HepG2 (cell line): ENCODE measurements around the gene SMAD3. TPM values are rescaled to one million over a fixed set of nuclear protein-coding genes. Genes with fewer than 3 reads are reported as not detected.

ENCODE experiments used
- ATAC-seq: fragments of 200-7000 bp; cut with Tn5 transposase; 3 replicates; pipeline ENCODE4 v1.9.1; 2020; ENCODE audit warnings: mild to moderate bottlenecking, moderate library complexity
- BruUV-seq: library from RNA; stranded (reverse); fragments of 400-500 nt; replicated peaks from 2 replicates; lab custom pipeline; 2021; lab: Mats Ljungman, UMichigan
- CTCF ChIA-PET: fragments of 300-600 bp; formaldehyde crosslinking; extraction: SDS; loops from one replicate; lab custom pipeline; 2021; ENCODE audit warnings: low total read pairs, inconsistent platforms, low intra/inter-chr PET ratio; lab: Yijun Ruan, JAX
- POLR2A ChIA-PET: fragments of 350-600 bp; sonication (Branson Sonifier 250); formaldehyde crosslinking; loops from one replicate; lab custom pipeline; 2020; ENCODE audit warnings: antibody characterized with exemption, inconsistent platforms; lab: Yijun Ruan, JAX
- DNase-seq: peaks from one replicate; pipeline ENCODE4 v3.0.0-alpha.2; 2015; ENCODE audit warnings: low spot score
- FAIRE-seq: peaks from 3 replicates; lab custom pipeline; 2011; peaks lifted over from hg19 to GRCh38; lab: Jason Lieb, UNC
- H2AFZ ChIP-seq: one replicate; pipeline ENCODE4 v1.6.1; 2011; ENCODE audit warnings: low read length, inconsistent platforms
- H3K27ac ChIP-seq: fragments of 300-600 bp; 3 replicates; pipeline ENCODE4 v1.8.0; 2011; ENCODE audit warnings: mixed run types, mild to moderate bottlenecking, mixed read lengths, low read length, inconsistent platforms; ENCODE audit not compliant: insufficient read depth; ENCODE audit errors: extremely low read length
- H3K27me3 ChIP-seq, 2 experiments: fragments of 200-600 bp in 1 of 2; 2 replicates in 1 of 2; 3 replicates in 1 of 2; pipeline versions ENCODE4 v1.6.0 to v1.8.0; 2011; ENCODE audit warnings: low read length in 2 of 2, mild to moderate bottlenecking in 2 of 2, moderate library complexity in 2 of 2, inconsistent platforms in 1 of 2; ENCODE audit not compliant: insufficient read depth in 2 of 2, control insufficient read depth in 1 of 2
- H3K36me3 ChIP-seq, 2 experiments: fragments of 200-600 bp in 1 of 2; replicated peaks in 1 of 2; 2 replicates in 1 of 2; 3 replicates in 1 of 2; pipeline versions ENCODE4 v1.5.1 to v1.8.0; 2011; ENCODE audit warnings: low read length in 2 of 2, inconsistent platforms in 1 of 2; ENCODE audit not compliant: insufficient read depth in 2 of 2, control insufficient read depth in 1 of 2
- H3K4me1 ChIP-seq: 2 replicates; pipeline ENCODE4 v1.5.1; 2012; ENCODE audit warnings: low read length, inconsistent platforms; ENCODE audit not compliant: insufficient read depth
- H3K4me2 ChIP-seq: 2 replicates; pipeline ENCODE4 v1.6.0; 2011; ENCODE audit warnings: low read depth, low read length, inconsistent platforms
- H3K4me3 ChIP-seq, 3 experiments: fragments of 200-600 bp in 1 of 3; sonication (generic), shearing (Covaris generic) in 1 of 3; replicated peaks in 1 of 3; 2 replicates each; pipeline ENCODE4 v1.5.1; 2011 to 2016; ENCODE audit warnings: low read length in 3 of 3, inconsistent platforms in 2 of 3, low read depth in 2 of 3, mild to moderate bottlenecking in 2 of 3, control low read depth in 1 of 3, mixed read lengths in 1 of 3; ENCODE audit not compliant: insufficient read depth in 1 of 3
- H3K79me2 ChIP-seq: one replicate; pipeline ENCODE4 v1.6.1; 2011; ENCODE audit warnings: low read length, inconsistent platforms; ENCODE audit not compliant: insufficient read depth
- H3K9ac ChIP-seq: 2 replicates; pipeline ENCODE4 v1.6.0; 2011; ENCODE audit warnings: mild to moderate bottlenecking, low read depth, low read length, inconsistent platforms; ENCODE audit not compliant: insufficient read depth
- H3K9me3 ChIP-seq: 2 replicates; pipeline ENCODE4 v1.5.1; 2012; ENCODE audit warnings: mild to moderate bottlenecking, low read length
- H4K20me1 ChIP-seq: 2 replicates; pipeline ENCODE4 v1.6.0; 2011; ENCODE audit warnings: inconsistent platforms, mild to moderate bottlenecking, low read length, moderate library complexity; ENCODE audit not compliant: insufficient read depth
- AHDC1 ChIP-seq: sonication (generic); formaldehyde crosslinking; IDR thresholded peaks from 2 replicates; pipeline ENCODE4 v1.5.1; 2020; ENCODE audit warnings: mild to moderate bottlenecking, missing genetic modification reagents, borderline replicate concordance
- CBX2 ChIP-seq, 2 experiments: fragments of 200-600 bp in 1 of 2; sonication (generic); formaldehyde crosslinking in 1 of 2; IDR thresholded peaks; 2 replicates each; pipeline versions ENCODE4 v1.7.0 to v1.8.1; 2018 to 2022; ENCODE audit warnings: low read depth in 2 of 2, low read length in 1 of 2, mild to moderate bottlenecking in 1 of 2, missing genetic modification reagents in 1 of 2
- HIVEP1 ChIP-seq: sonication (generic); formaldehyde crosslinking; IDR thresholded peaks from 2 replicates; pipeline ENCODE4 v1.4.0; 2020; ENCODE audit warnings: mild to moderate bottlenecking, missing genetic modification reagents
- HNF4A ChIP-seq: sonication (generic); formaldehyde crosslinking; IDR thresholded peaks from 2 replicates; pipeline ENCODE4 v1.4.0; 2020; ENCODE audit warnings: missing genetic modification reagents
- KLF16 ChIP-seq, 2 experiments: sonication (generic) in 1 of 2; formaldehyde crosslinking in 1 of 2; IDR thresholded peaks; 2 replicates each; pipeline versions ENCODE4 v1.6.1 to v1.8.0; 2016 to 2023; ENCODE audit warnings: missing genetic modification reagents in 2 of 2, missing compliant biosample characterization in 1 of 2
- RBAK ChIP-seq: sonication (generic); formaldehyde crosslinking; IDR thresholded peaks from 2 replicates; pipeline ENCODE4 v1.5.1; 2020; ENCODE audit warnings: mild to moderate bottlenecking, missing genetic modification reagents
- REST ChIP-seq, 2 experiments: IDR thresholded peaks; 2 replicates each; pipeline ENCODE4 v1.6.1; 2011 to 2012; ENCODE audit warnings: low read length in 2 of 2, borderline replicate concordance in 1 of 2, low read depth in 1 of 2, mild to moderate bottlenecking in 1 of 2, moderate library complexity in 1 of 2
- SATB2 ChIP-seq: sonication (generic); formaldehyde crosslinking; IDR thresholded peaks from 2 replicates; pipeline ENCODE4 v1.5.0; 2020; ENCODE audit warnings: missing genetic modification reagents
- WGBS: methylation state at CpG from one replicate; pipeline ENCODE4 v1.1.6; 2017; ENCODE audit warnings: low lambda C conversion rate; 5-methylcytosine and 5-hydroxymethylcytosine counted together
- in situ Hi-C: cut with HindIII; loops from 2 replicates; pipeline ENCODE4 v1.10.0; 2017; ENCODE audit warnings: low pct_unique_long_range_greater_than_20kb; ENCODE audit not compliant: extremely low pct_ligation_motif_present
- intact Hi-C: fragments of 100-400 bp; cut with micrococcal nuclease; formaldehyde crosslinking; loops from one replicate; pipeline ENCODE4 v1.10.0; 2022; ENCODE audit not compliant: unreplicated experiment
- polyA plus RNA-seq, 8 experiments: library from polyadenylated mRNA; depleted of rRNA in 3 of 8; stranded (reverse) in 7 of 8; unstranded in 1 of 8; fragments of >200 nt; fragmentation: Illumina TruSeq in 4 of 8; extraction: Trizol in 4 of 8; gene quantifications; 2 replicates each; pipeline versions ENCODE4 v1.2.1 to v1.2.3, GENCODE V29; 2011 to 2016; ENCODE audit warnings: low read depth in 4 of 8, missing spikeins in 1 of 8, mixed read lengths in 1 of 8; ENCODE audit not compliant: insufficient read depth in 1 of 8
- total RNA-seq, 5 experiments: library from RNA; depleted of rRNA; stranded (reverse); fragments of >200 nt; fragmentation: Illumina TruSeq; extraction: Trizol; gene quantifications; 2 replicates each; pipeline ENCODE4 v1.2.3, GENCODE V29; 2016; ENCODE audit warnings: low read depth in 1 of 5
- TF ChIP-seq, protein P1 (sequence below): sonication (generic); formaldehyde crosslinking; IDR thresholded peaks from 2 replicates; pipeline ENCODE4 v1.5.1; 2020; ENCODE audit warnings: mild to moderate bottlenecking, moderate library complexity, missing genetic modification reagents

SMAD3 gene
- total and polyA plus RNA-seq, 2 of the 13 experiments (the other 11 are each of a cell fraction or from before 2014, with no cell fraction given): 8.6 to 56.3 TPM

DNA sequence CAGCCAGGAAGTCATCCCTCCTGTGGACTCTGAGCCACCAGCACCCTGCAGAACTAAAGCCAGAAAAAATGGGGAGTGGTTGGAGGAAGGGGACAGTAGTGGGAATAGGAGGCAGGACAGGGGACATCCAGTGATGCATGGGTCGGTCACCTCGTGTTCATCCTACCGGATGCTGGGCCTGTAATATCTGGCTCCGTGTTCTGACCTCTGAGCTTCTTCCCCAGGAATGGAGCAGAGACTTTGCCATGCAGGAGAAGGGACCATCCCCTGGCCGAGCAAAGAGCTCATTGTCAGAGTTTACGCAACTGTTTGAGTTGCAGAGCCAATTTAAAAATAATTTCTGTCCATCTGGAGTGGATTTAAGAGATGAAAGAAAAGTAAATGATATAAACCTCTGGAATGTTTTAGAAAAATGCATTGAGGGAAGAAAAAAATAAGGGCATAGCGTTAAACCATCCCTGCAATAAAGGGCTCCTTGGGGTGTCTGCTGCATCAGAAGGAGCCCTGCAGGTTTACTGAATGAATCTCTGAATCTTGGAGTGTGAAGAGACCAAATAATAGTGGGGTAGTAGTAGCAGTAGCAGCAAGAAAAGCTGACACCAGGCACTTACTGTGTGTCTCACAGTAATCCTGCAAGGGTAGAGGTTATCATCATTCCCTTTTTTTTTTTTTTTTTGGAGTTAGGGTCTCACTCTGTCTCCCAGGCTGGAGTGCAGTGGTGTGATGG is 118.2 kb downstream of the SMAD3 start (continued):
- no peak for TF ChIP-seq AHDC1 (CRISPR knock-in tag)

DNA sequence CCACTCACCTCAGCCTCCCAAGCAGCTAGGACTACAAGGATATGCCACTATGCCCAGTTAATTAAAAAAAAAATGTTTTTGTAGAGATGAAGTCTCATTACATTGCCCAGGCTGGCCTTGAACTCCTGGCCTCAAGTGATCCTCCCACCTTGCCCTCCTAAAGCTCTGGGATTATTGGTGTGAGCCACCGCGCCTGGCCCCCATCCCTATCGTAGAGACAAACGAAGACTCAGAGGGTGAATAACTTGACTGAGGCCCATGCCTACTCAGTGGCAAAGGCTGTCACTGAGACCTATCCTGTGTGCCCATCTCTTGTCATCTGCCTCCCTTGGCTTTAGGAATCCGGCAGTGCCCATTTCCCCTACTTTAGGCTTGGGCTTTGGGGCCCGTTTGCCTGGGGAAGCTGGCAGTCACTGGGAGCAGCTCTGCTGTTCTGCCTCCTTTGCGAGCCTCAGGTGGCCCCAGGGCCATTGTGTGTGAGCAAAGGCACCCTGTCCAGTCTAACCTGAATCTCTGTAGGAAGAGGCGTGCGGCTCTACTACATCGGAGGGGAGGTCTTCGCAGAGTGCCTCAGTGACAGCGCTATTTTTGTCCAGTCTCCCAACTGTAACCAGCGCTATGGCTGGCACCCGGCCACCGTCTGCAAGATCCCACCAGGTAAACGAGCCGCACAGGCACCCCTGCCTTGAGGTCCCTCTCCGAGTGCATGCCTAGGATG is 119.0 kb downstream of the SMAD3 start:
- H4K20me1 ChIP-seq: peaks cover 3% of the 10 kb centered on the region
- 82% methylated on average over 15 of the region's 18 CpGs for WGBS
- H3K4me2 ChIP-seq: no peak overlapping the region
- ChIA-PET POLR2A (no interaction called here), CTCF (no interaction called here)
- no peak for FAIRE-seq
- no peak for DNase-seq
- H3K36me3 ChIP-seq: peaks cover 32 to 74% of the 10 kb centered on the region in 2 experiments
- BruUV-seq: no TSS peak
- intact Hi-C loops: no loop called here
- no peaks in the 10 kb centered on the region for H3K9me3 ChIP-seq
- peaks cover 36% of the 10 kb centered on the region for H3K4me1 ChIP-seq
- H2AFZ ChIP-seq: no peak overlapping the region
- no peak overlapping the region for H3K9ac ChIP-seq
- H3K27ac ChIP-seq: no peak overlapping the region
- no peaks in the 10 kb centered on the region for H3K79me2 ChIP-seq
- no peak for ATAC-seq
- in situ Hi-C loops: no loop called here
- no peaks in the 10 kb centered on the region for H3K27me3 ChIP-seq
- no peak overlapping the region for H3K4me3 ChIP-seq
- TF ChIP-seq KLF16 (CRISPR knock-in tag; IDR thresholded peaks at IDR 0.05) (no peak), HIVEP1 (no peak), HNF4A (CRISPR knock-in tag) (no peak), CBX2 (IDR thresholded peaks at IDR 0.05; ENCODE audit: low read depth, low read length) (no peak), CBX2 (CRISPR knock-in tag; IDR thresholded peaks at IDR 0.05; ENCODE audit: low read depth) (no peak), SATB2 (no peak), RBAK (CRISPR knock-in tag) (no peak), REST (IDR thresholded peaks at IDR 0.05; ENCODE audit: borderline replicate concordance in 1 of 2, low read depth in 1 of 2, low read length in 2 of 2) (no peak)
- TF ChIP-seq, protein P1, sequence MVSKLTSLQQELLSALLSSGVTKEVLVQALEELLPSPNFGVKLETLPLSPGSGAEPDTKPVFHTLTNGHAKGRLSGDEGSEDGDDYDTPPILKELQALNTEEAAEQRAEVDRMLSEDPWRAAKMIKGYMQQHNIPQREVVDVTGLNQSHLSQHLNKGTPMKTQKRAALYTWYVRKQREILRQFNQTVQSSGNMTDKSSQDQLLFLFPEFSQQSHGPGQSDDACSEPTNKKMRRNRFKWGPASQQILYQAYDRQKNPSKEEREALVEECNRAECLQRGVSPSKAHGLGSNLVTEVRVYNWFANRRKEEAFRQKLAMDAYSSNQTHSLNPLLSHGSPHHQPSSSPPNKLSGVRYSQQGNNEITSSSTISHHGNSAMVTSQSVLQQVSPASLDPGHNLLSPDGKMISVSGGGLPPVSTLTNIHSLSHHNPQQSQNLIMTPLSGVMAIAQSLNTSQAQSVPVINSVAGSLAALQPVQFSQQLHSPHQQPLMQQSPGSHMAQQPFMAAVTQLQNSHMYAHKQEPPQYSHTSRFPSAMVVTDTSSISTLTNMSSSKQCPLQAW (CRISPR knock-in tag): no peak
